ENCODE measurements around the gene DIS3L2. TPM values are rescaled to one million over a fixed set of nuclear protein-coding genes. Genes with fewer than 3 reads are reported as not detected.

Gene DIS3L2
- total and polyA plus RNA-seq, 2 experiments from 2014 or later = 15.2 to 25.3 TPM

GRCh38 chr2:232218778-232219495 is 257.4 kb downstream of the DIS3L2 start:
- Histone ChIP-seq H3K27me3 (ENCODE audit: insufficient read depth) (no peaks in the 10 kb centered on the region), H2AFZ (no peak overlapping the region), H3K79me2 (replicated peaks; ENCODE audit: insufficient read depth) (no peaks in the 10 kb centered on the region), H3K4me2 (no peak overlapping the region), H3K27ac (ENCODE audit: low read depth) (no peak overlapping the region), H3K9me2 (ENCODE audit: insufficient read depth) (no peaks in the 10 kb centered on the region), H3K36me3 (ENCODE audit: insufficient read depth) (no peaks in the 10 kb centered on the region), H3K4me1 (ENCODE audit: insufficient read depth) (no peaks in the 10 kb centered on the region), H4K20me1 (replicated peaks; ENCODE audit: insufficient read depth) (no peaks in the 10 kb centered on the region; the same call in 1 of the 2 replicates), H3K4me3 (no peak overlapping the region), H3F3A (replicated peaks; ENCODE audit: low read depth) (no peaks in the 10 kb centered on the region)
- Mint-ChIP-seq H3K36me3 (ENCODE audit: low read depth) (no peaks in the 10 kb centered on the region; the same call in 2 of the 3 replicates), H3K9me3 (no peaks in the 10 kb centered on the region), H3K4me3 (no peak overlapping the region), H3K4me1 (peaks cover 10% of the 10 kb centered on the region), H3K27ac (no peak overlapping the region), H3K27me3 (ENCODE audit: insufficient read depth, low read depth, poor library complexity) (peaks cover 2% of the 10 kb centered on the region)
- TF ChIP-seq REST (IDR thresholded peaks at IDR 0.05; ENCODE audit: unreplicated experiment) = no peak
- TF ChIP-seq EZH2 (IDR thresholded peaks at IDR 0.05; ENCODE audit: low read depth, unreplicated experiment) = no peak
- TF ChIP-seq STAT1 (IDR thresholded peaks at IDR 0.05; ENCODE audit: unreplicated experiment) = no peak
- TF ChIP-seq POLR2AphosphoS5 (IDR thresholded peaks at IDR 0.05; ENCODE audit: low read depth) = no peak
- TF ChIP-seq CREB1 (CRISPR knock-in tag; IDR thresholded peaks at IDR 0.05; ENCODE audit: low read depth) = no peak
- no peak for TF ChIP-seq JUNB (IDR thresholded peaks at IDR 0.05; ENCODE audit: unreplicated experiment)
- no peak for TF ChIP-seq ZNF462 (CRISPR knock-in tag; IDR thresholded peaks at IDR 0.05)
- ATAC-seq = peak; percentile 72
- no peak for DNase-seq (ENCODE audit: low spot score)
